NCI-H1092 treated with DMSO at 0.1 percent for 48 hours (cell line): ENCODE data around the gene CREB5.
A peak's percentile ranks its signal among the peaks of the same experiment; 100 is the strongest.
"Not testable (repeated sequence)": the region's sequence is repeated elsewhere in the genome, so short reads cannot be mapped to it uniquely, and the experiment has no call there.

Experiments used
- DNase-seq: peaks from one replicate; lab custom pipeline; 2025; lab: John Stamatoyannopoulos, UW

CREB5 gene

GRCh38 chr7:28411876-28412662 lies at the start of gene CREB5:
CREB5 (plus strand) TSS chr7:28412518; CDS start chr7:28412915, 397 bp downstream.
- peak; percentile 22 for DNase-seq

GRCh38 chr7:28362812-28363211 lies 49.5 kb upstream of the CREB5 start:
- DNase-seq = peak; percentile 10

GRCh38 chr7:28364082-28364481 lies 48.2 kb upstream of the CREB5 start:
- DNase-seq = no peak

DNA sequence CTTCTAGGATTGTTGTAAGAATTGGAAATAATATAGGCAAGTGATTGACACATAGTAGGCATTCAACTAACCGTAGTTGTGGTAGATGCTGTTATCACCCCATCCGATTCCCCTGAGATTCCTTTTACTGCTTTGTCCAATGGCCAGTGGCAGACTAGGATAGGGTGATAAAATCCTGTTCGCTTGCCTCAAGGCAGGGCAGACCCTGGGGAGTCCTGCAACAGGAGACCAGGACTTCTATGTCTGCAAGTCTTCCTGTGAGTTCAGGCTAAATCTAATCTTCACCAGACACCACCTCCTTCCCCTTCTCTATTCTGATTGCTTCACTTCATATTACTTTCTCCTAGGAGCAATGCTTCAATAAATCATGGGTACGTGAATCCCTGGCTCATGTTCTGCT lies 42.8 kb upstream of the CREB5 start:
- DNase-seq = no peak

GRCh38 chr7:28371846-28372245 lies 40.5 kb upstream of the CREB5 start:
- DNase-seq = no peak

DNA sequence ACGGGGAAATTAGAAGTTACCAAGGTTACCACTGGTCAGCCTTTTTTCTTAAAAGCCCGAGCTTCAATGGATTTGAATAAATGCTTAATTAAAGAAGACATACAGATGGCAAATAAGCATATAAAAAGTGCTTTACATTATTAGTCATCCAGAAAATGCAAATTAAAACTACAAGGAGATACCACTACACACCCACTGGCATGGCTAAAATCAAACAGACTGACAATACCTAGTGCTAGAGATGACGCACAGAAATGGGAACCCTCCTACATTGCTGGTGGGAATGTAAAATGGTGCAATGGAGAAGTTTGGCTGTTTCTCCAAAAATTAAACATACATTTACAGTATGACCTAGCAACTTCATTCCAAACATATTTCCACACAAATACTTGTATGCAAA lies 38.3 kb upstream of the CREB5 start:
- no peak for DNase-seq

DNA sequence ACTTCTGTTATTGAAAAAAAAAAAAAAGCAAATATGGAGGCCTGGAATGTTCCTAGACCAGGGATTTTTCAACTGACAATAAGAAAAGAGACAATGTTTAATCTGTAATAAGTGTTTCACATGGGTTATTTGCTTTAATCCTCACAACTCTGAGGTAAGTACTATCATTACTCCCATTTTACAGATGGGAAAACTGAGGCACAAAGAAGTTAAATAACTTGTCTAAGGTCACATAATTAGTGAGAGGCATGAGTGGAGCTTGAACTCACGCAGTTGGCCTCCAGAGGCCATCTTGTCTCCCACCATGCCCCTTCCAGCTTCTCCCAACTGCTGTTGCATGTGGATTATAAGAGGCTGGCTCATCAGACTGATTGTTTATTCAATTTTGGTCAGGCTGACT lies 36.6 kb upstream of the CREB5 start:
- no peak for DNase-seq

- DNase-seq = no peak
Observed at GRCh38 chr7:28376634-28377033, 35.7 kb upstream of the CREB5 start.

DNA sequence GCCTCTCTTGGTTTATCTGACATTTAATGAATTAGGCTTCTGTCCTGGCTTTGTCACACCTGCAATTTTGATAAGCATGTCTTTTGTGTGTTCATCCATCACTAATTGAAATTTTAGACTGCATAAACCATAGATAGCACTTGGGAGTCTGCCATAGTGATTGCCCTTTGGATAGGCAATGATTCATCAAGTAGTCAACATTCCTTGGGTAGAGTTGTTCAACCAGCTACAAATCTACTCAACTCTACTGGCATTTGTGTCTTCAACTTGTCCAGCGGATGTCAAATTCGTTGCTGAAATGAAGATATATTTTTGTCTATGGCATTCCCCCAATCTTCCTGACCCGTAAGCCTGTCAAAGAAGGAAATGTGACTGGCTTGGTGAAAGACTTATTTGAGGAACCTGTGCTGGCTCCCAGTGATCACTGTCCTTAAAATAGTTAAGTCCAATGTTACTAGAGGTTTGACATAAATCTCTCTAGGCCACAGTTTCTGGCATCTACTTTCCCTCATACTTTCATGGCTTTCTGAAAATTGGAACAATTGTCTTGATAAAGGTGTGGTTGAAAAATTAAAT lies 33.7 kb upstream of the CREB5 start:
- DNase-seq = no peak

DNA sequence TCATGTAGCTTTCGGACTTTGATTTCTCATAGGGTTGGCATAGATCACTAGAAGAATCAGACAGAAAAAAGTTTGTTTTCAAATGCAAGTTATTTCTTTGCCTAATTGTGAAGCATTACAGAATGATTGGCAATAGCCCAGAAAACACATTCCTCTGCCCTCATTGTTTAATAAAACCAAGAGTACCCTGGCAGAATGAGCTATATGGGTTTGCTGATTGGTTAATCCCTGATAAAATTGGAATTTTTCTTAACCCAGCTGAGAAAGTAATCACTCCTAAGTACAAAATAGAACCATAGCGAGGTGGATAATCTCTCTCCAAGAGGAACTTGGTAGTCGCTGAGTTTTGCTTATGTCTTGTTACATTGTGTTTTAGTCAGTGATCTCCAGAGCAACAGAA lies 30.9 kb upstream of the CREB5 start:
- DNase-seq = no peak

- DNase-seq = no peak
Observed at GRCh38 chr7:28382144-28382543, 30.2 kb upstream of the CREB5 start.

DNA sequence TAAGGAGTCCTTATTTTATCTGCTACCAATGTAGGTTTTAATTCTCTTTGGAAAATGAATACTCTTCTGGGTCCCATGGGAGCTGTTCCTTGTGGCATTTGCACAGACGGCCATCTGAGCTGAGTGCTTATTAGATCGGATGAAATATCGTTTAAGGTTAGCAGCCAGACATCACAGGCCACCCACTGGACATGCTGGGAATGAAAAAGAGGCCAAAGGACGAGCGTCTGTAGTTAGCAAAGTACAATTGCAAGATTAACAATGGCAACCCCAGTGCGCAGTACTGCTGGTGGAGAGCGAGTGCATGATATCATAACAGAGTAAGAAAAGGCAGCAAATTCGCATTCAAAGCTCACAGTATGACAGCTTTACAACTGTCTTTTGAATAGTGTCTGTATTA lies 28.3 kb upstream of the CREB5 start:
- DNase-seq = no peak

GRCh38 chr7:28389504-28390395 lies 22.6 kb upstream of the CREB5 start:
- peak; percentile 85 for DNase-seq

DNA sequence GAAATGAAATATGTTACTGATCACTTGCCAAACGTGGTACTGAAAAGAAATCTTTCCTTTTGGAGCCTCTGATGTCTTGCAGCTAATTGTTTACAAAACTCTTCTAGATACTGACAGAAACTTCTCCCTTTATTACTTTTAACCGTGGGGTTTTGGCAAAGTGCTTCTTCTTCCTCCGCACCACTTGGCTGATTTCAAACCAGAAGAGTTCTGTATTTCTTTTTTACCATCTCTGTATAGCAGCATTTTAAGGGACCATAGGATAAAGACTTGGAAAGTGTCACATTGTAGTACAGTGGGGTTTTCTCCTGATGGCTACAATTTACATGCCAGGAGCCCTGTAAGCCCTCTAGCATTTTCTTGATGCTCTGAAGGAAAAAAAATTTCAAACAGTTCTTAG lies 21.9 kb upstream of the CREB5 start:
- no peak for DNase-seq

DNA sequence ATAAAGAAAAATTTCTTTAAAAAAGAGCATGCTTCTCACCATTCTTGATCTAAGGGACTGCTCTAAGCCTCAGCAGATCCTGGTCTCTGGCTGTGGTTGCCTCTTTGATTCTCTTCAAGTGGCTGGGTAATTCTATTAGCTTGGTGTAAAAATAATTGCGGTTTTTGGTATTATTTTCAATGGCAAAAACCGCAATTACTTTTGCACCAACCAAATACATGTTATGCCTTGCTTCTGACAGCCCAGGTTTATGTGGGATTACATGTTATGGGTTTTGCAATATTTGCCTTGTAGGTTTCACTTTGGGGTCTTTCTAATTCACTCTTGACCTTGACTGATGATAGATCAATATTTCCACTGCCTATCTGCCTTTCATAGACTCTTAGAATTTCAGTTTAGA lies 20.0 kb upstream of the CREB5 start:
- DNase-seq = no peak

- DNase-seq = no peak
Observed at GRCh38 chr7:28395404-28395803, 16.9 kb upstream of the CREB5 start.

- DNase-seq = no peak
Observed at GRCh38 chr7:28395831-28396230, 16.5 kb upstream of the CREB5 start.

DNA sequence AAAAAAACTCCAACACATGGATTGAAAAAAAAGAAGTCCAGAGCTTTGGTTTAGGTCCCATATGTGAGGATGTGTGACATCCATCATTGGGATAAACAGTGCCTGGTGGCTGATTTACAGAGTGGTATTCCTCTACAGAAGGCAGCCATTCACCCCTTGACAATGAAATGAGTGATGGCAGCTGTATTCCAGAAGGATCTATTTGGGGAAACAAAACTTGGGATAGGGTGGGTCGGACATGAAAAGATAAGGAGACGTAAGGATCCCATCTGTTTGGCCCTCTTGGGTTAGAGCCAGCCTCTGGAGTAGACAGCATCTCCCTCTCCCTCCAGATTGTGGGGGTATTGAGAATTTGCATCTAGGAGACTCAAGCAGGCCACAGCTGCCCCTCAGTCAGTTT lies 15.2 kb upstream of the CREB5 start:
- no peak for DNase-seq

- no peak for DNase-seq
Observed at GRCh38 chr7:28400838-28401360, 11.4 kb upstream of the CREB5 start.

DNA sequence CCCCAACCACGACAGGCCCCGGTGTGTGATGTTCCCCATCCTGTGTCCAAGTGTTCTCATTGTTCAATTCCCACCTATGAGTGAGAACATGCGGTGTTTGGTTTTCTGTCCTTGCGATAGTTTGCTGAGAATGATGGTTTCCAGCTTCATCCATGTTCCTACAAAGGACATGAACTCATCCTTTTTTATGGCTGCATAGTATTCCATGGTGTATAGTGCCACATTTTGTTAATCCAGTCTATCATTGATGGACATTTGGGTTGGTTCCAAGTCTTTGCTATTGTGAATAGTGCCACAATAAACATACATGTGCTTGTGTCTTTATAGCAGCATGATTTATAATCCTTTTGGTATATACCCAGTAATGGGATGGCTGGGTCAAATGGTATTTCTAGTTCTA lies 10.8 kb upstream of the CREB5 start:
- not testable (repeated sequence) for DNase-seq

- DNase-seq = no peak
Observed at GRCh38 chr7:28405662-28406061, 6.7 kb upstream of the CREB5 start.

DNA sequence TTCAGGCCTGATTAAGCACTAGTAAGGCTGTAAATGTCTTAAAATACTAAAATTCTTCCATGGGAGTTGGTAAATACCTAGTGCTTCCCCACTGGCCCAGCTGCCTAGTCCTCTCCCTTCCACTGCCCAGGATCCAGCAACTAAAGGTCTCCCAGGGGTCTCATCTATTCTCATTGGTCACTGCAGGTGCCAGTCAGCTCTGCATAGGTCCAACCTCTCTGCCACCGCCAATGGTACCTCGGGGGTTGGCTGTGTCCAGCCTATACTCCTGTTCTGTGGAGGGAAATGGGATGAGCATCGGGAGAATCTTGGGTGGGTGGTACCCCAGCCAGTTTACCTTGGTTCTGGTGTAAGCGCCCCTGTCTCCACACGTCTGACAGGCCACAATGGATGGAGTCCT lies 6.1 kb upstream of the CREB5 start:
- no peak for DNase-seq

GRCh38 chr7:28407651-28408050 lies 4.7 kb upstream of the CREB5 start:
- no peak for DNase-seq
